Measurements from ENCODE around the gene WDR35. TPM values are rescaled to one million over a fixed set of nuclear protein-coding genes. Genes with fewer than 3 reads are reported as not detected.

WDR35 gene
- total RNA-seq, 1 experiment from 2014 or later, result 6.6 TPM

- CTCF ChIA-PET, result no interaction called here
- no peak overlapping the region for H2AFZ ChIP-seq (ENCODE audit: low read length)
- intact Hi-C loops (cut with micrococcal nuclease), result no loop called here
- H3K4me1 ChIP-seq (ENCODE audit: insufficient read depth, low read length), result no peaks in the 10 kb centered on the region
- H3K79me2 ChIP-seq (ENCODE audit: low read length), result no peaks in the 10 kb centered on the region
- no peak overlapping the region for H3K9ac ChIP-seq (ENCODE audit: low read length)
- no TSS peak for BruUV-seq (replicated peaks)
- POLR2A ChIA-PET (ENCODE audit: unreplicated experiment), result no interaction called here
- no peaks in the 10 kb centered on the region for H4K20me1 ChIP-seq (ENCODE audit: low read length)
- no peaks in the 10 kb centered on the region for H3K36me3 ChIP-seq (ENCODE audit: low read depth, low read length)
- ATAC-seq, result no peak
- no peaks in the 10 kb centered on the region for H3K27me3 ChIP-seq (ENCODE audit: low read length)
- no peak overlapping the region for H3K27ac ChIP-seq (ENCODE audit: low read length)
- H3K4me3 ChIP-seq (ENCODE audit: low read length), result no peak overlapping the region
- no peaks in the 10 kb centered on the region for H3K9me2 ChIP-seq (replicated peaks; ENCODE audit: low read length)
- TF ChIP-seq EZH2phosphoT487 (IDR thresholded peaks at IDR 0.05; ENCODE audit: borderline replicate concordance, low read length) (no peak), EZH2 (IDR thresholded peaks at IDR 0.05; ENCODE audit: low read length, unreplicated experiment) (no peak)
- TF ChIP-seq, protein P1, sequence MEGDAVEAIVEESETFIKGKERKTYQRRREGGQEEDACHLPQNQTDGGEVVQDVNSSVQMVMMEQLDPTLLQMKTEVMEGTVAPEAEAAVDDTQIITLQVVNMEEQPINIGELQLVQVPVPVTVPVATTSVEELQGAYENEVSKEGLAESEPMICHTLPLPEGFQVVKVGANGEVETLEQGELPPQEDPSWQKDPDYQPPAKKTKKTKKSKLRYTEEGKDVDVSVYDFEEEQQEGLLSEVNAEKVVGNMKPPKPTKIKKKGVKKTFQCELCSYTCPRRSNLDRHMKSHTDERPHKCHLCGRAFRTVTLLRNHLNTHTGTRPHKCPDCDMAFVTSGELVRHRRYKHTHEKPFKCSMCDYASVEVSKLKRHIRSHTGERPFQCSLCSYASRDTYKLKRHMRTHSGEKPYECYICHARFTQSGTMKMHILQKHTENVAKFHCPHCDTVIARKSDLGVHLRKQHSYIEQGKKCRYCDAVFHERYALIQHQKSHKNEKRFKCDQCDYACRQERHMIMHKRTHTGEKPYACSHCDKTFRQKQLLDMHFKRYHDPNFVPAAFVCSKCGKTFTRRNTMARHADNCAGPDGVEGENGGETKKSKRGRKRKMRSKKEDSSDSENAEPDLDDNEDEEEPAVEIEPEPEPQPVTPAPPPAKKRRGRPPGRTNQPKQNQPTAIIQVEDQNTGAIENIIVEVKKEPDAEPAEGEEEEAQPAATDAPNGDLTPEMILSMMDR (conservative IDR thresholded peaks at IDR 0.05; ENCODE audit: low read depth, low read length), result no peak
- H3K9me3 ChIP-seq (ENCODE audit: low read length), result no peaks in the 10 kb centered on the region
- H3K4me2 ChIP-seq (ENCODE audit: low read length), result no peak overlapping the region
- H3F3A ChIP-seq (ENCODE audit: low read length, unreplicated experiment), result no peaks in the 10 kb centered on the region
- DNase-seq, result no peak
Measured at GRCh38 chr2:19874726-19875125, 115.2 kb downstream of the WDR35 start.

DNA sequence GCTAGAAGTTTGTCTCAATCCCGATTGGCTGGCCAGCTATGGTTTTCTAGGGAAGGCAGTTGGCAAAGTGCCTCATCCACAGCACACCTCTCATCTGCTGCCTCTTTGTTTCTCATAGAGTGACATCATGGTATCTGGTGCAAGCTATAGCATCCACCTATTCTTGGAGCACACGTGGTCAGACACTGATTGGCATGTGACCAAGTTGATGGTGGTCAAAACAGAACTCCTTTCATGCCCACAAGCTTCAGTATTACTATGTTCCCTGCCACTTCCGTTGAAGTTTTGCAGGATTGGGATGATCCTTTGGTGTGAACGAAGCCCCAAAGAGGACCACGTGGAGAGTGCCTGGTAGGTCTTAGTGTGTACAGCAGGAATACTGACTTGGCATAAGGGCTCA is 116.9 kb downstream of the WDR35 start:
- DNase-seq (no peak), ATAC-seq (no peak)
- H3K4me2 ChIP-seq (ENCODE audit: low read length), result no peak overlapping the region
- H3K9me2 ChIP-seq (replicated peaks; ENCODE audit: low read length), result no peaks in the 10 kb centered on the region
- H4K20me1 ChIP-seq (ENCODE audit: low read length), result no peaks in the 10 kb centered on the region
- no TSS peak for BruUV-seq (replicated peaks)
- H3K9ac ChIP-seq (ENCODE audit: low read length), result no peak overlapping the region
- POLR2A ChIA-PET (ENCODE audit: unreplicated experiment), result no interaction called here
- H3K9me3 ChIP-seq (ENCODE audit: low read length), result no peaks in the 10 kb centered on the region
- CTCF ChIA-PET, result no interaction called here
- H3K4me1 ChIP-seq (ENCODE audit: insufficient read depth, low read length), result no peaks in the 10 kb centered on the region
- no peak overlapping the region for H2AFZ ChIP-seq (ENCODE audit: low read length)
- H3F3A ChIP-seq (ENCODE audit: low read length, unreplicated experiment), result no peaks in the 10 kb centered on the region
- no peaks in the 10 kb centered on the region for H3K79me2 ChIP-seq (ENCODE audit: low read length)
- TF ChIP-seq, protein P1 (conservative IDR thresholded peaks at IDR 0.05; ENCODE audit: low read depth, low read length), result no peak
- TF ChIP-seq EZH2 (IDR thresholded peaks at IDR 0.05; ENCODE audit: low read length, unreplicated experiment) (no peak), EZH2phosphoT487 (IDR thresholded peaks at IDR 0.05; ENCODE audit: borderline replicate concordance, low read length) (no peak)
- H3K27ac ChIP-seq (ENCODE audit: low read length), result no peak overlapping the region
- intact Hi-C loops (cut with micrococcal nuclease), result no loop called here
- H3K36me3 ChIP-seq (ENCODE audit: low read depth, low read length), result no peaks in the 10 kb centered on the region
- no peaks in the 10 kb centered on the region for H3K27me3 ChIP-seq (ENCODE audit: low read length)
- no peak overlapping the region for H3K4me3 ChIP-seq (ENCODE audit: low read length)

DNA sequence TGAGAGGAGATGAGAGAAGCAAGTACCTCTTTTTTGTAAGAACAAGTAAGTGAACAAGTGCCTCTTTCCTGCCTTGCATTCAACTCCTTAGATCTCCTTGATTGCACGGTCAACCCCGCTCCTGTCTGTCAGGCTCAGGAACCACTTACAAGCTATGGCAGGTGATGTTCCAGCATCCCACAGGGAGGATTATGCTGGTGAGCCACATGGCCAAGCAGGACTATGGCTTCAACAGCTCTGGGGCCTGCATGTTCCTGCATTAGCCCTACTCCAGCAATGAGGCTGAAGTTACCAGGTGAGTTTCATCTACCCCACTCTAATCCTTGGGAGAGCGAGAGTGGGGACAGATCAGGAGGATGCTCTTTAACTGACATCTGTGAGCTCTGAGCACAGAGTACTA is 117.6 kb downstream of the WDR35 start:
- H3K9me2 ChIP-seq (replicated peaks; ENCODE audit: low read length), result no peaks in the 10 kb centered on the region
- no peak overlapping the region for H3K9ac ChIP-seq (ENCODE audit: low read length)
- no peaks in the 10 kb centered on the region for H3K79me2 ChIP-seq (ENCODE audit: low read length)
- CTCF ChIA-PET, result no interaction called here
- no peak overlapping the region for H2AFZ ChIP-seq (ENCODE audit: low read length)
- no peak overlapping the region for H3K4me2 ChIP-seq (ENCODE audit: low read length)
- H3K27me3 ChIP-seq (ENCODE audit: low read length), result no peaks in the 10 kb centered on the region
- H3K4me3 ChIP-seq (ENCODE audit: low read length), result no peak overlapping the region
- DNase-seq (no peak), ATAC-seq (no peak)
- no TSS peak for BruUV-seq (replicated peaks)
- no peaks in the 10 kb centered on the region for H4K20me1 ChIP-seq (ENCODE audit: low read length)
- no peaks in the 10 kb centered on the region for H3K4me1 ChIP-seq (ENCODE audit: insufficient read depth, low read length)
- intact Hi-C loops (cut with micrococcal nuclease), result no loop called here
- no peaks in the 10 kb centered on the region for H3K9me3 ChIP-seq (ENCODE audit: low read length)
- no peak overlapping the region for H3K27ac ChIP-seq (ENCODE audit: low read length)
- TF ChIP-seq EZH2phosphoT487 (IDR thresholded peaks at IDR 0.05; ENCODE audit: borderline replicate concordance, low read length) (no peak), EZH2 (IDR thresholded peaks at IDR 0.05; ENCODE audit: low read length, unreplicated experiment) (no peak)
- TF ChIP-seq, protein P1 (conservative IDR thresholded peaks at IDR 0.05; ENCODE audit: low read depth, low read length), result no peak
- H3K36me3 ChIP-seq (ENCODE audit: low read depth, low read length), result no peaks in the 10 kb centered on the region
- H3F3A ChIP-seq (ENCODE audit: low read length, unreplicated experiment), result no peaks in the 10 kb centered on the region
- POLR2A ChIA-PET (ENCODE audit: unreplicated experiment), result interaction anchor here (0.6 kb wide), 1 partner anchor 243 kb away, joined by 4 read pairs; no protein-coding TSS in a partner anchor
